GM23338 (cell line): ENCODE measurements around the gene SLC25A11.

Source experiments
- CTCF ChIP-seq, 2 experiments: fragments of 200-600 bp in 1 of 2; sonication (generic) in 1 of 2; conservative IDR thresholded peaks; 2 replicates each; pipeline versions ENCODE4 v1.5.1 to v1.6.1; 2016 to 2017; ENCODE audit warnings: antibody characterized with exemption in 2 of 2, low read depth in 2 of 2, mild to moderate bottlenecking in 2 of 2, moderate library complexity in 1 of 2
- EZH2 ChIP-seq: fragments of 200-600 bp; sonication (generic); IDR thresholded peaks from one replicate; pipeline ENCODE4 v1.8.0; 2017; ENCODE audit warnings: antibody characterized with exemption, mild to moderate bottlenecking, low read depth; ENCODE audit not compliant: unreplicated experiment
- EZH2phosphoT487 ChIP-seq: fragments of 200-600 bp; sonication (generic); IDR thresholded peaks from one replicate; pipeline ENCODE4 v1.8.1; 2018; ENCODE audit warnings: antibody characterized with exemption; ENCODE audit not compliant: unreplicated experiment
- JUNB ChIP-seq: IDR thresholded peaks from one replicate; pipeline ENCODE4 v1.6.1; 2016; ENCODE audit warnings: antibody characterized with exemption; ENCODE audit not compliant: unreplicated experiment
- POLR2AphosphoS5 ChIP-seq: IDR thresholded peaks from 2 replicates; pipeline ENCODE4 v1.6.1; 2016; ENCODE audit warnings: antibody characterized with exemption, low read depth
- TF ChIP-seq, protein P1 (sequence below): IDR thresholded peaks from one replicate; pipeline ENCODE4 v1.6.1; 2018; ENCODE audit warnings: antibody characterized with exemption; ENCODE audit not compliant: unreplicated experiment
- TF ChIP-seq, protein P2 (sequence below): IDR thresholded peaks from 2 replicates; pipeline ENCODE4 v1.6.1; 2016; ENCODE audit warnings: antibody characterized with exemption

- TF ChIP-seq, protein P1, sequence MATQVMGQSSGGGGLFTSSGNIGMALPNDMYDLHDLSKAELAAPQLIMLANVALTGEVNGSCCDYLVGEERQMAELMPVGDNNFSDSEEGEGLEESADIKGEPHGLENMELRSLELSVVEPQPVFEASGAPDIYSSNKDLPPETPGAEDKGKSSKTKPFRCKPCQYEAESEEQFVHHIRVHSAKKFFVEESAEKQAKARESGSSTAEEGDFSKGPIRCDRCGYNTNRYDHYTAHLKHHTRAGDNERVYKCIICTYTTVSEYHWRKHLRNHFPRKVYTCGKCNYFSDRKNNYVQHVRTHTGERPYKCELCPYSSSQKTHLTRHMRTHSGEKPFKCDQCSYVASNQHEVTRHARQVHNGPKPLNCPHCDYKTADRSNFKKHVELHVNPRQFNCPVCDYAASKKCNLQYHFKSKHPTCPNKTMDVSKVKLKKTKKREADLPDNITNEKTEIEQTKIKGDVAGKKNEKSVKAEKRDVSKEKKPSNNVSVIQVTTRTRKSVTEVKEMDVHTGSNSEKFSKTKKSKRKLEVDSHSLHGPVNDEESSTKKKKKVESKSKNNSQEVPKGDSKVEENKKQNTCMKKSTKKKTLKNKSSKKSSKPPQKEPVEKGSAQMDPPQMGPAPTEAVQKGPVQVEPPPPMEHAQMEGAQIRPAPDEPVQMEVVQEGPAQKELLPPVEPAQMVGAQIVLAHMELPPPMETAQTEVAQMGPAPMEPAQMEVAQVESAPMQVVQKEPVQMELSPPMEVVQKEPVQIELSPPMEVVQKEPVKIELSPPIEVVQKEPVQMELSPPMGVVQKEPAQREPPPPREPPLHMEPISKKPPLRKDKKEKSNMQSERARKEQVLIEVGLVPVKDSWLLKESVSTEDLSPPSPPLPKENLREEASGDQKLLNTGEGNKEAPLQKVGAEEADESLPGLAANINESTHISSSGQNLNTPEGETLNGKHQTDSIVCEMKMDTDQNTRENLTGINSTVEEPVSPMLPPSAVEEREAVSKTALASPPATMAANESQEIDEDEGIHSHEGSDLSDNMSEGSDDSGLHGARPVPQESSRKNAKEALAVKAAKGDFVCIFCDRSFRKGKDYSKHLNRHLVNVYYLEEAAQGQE: no peak
- TF ChIP-seq, protein P2, sequence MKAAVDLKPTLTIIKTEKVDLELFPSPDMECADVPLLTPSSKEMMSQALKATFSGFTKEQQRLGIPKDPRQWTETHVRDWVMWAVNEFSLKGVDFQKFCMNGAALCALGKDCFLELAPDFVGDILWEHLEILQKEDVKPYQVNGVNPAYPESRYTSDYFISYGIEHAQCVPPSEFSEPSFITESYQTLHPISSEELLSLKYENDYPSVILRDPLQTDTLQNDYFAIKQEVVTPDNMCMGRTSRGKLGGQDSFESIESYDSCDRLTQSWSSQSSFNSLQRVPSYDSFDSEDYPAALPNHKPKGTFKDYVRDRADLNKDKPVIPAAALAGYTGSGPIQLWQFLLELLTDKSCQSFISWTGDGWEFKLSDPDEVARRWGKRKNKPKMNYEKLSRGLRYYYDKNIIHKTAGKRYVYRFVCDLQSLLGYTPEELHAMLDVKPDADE: no peak
- TF ChIP-seq EZH2: no peak
- no peak for TF ChIP-seq CTCF (conservative IDR thresholded peaks at IDR 0.05; ENCODE audit: low read depth in 2 of 2)
- TF ChIP-seq POLR2AphosphoS5: no peak
- TF ChIP-seq EZH2phosphoT487: no peak
- TF ChIP-seq JUNB: no peak
Observed at GRCh38 chr17:4936436-4936835, 3.4 kb downstream of the SLC25A11 start.
